Stimulated activated effector memory CD8-positive, alpha-beta T cell treated with anti-CD3 and anti-CD28 coated beads, Interleukin-12 subunit alpha, Interleukin-12 subunit beta, amount 100 ng/mL, for 72 hours (primary cell): ENCODE data around the gene NKD2.
A peak's percentile ranks its signal among the peaks of the same experiment; 100 is the strongest.

Experiments used
- ATAC-seq: fragments of 150-1000 bp; cut with Tn5 transposase; 2 replicates; pipeline ENCODE4 v1.10.0; 2021
- DNase-seq, 2 donors: peaks; one replicate each; pipeline ENCODE4 v3.0.0; 2021 to 2022; ENCODE audit warnings: low spot score in 2 of 2
- H3K27ac Mint-ChIP-seq: one replicate; pipeline ENCODE4 v1.8.0; 2022; ENCODE audit warnings: mild to moderate bottlenecking, mixed read lengths
- H3K36me3 Mint-ChIP-seq: one replicate; pipeline ENCODE4 v1.8.0; 2022; ENCODE audit warnings: mild to moderate bottlenecking, mixed read lengths
- H3K4me1 Mint-ChIP-seq: one replicate; pipeline ENCODE4 v1.8.0; 2022; ENCODE audit warnings: mixed read lengths
- H3K4me3 Mint-ChIP-seq: one replicate; pipeline ENCODE4 v1.8.0; 2022; ENCODE audit warnings: mild to moderate bottlenecking, mixed read lengths
- H3K9me3 Mint-ChIP-seq: one replicate; pipeline ENCODE4 v1.8.0; 2022; ENCODE audit warnings: mixed read lengths

NKD2 gene

GRCh38 chr5:1008451-1009358, at the start of gene NKD2:
Gene NKD2, plus strand, starts transcription at chr5:1008802. Its CDS starts 256 bp downstream, at chr5:1009058.
- DNase-seq (peak in 1 of 2 donors; percentile 68), ATAC-seq (peak; percentile 42)
- peak within 1 kb of the TSS; percentile 49 for H3K4me3 Mint-ChIP-seq
- no peaks in the 10 kb centered on the region for H3K36me3 Mint-ChIP-seq
- peaks cover 20% of the 10 kb centered on the region for H3K4me1 Mint-ChIP-seq
- no peaks in the 10 kb centered on the region for H3K9me3 Mint-ChIP-seq
- H3K27ac Mint-ChIP-seq, result no peak within 1 kb of the TSS

- no peak for DNase-seq
- no peak overlapping the region for H3K4me3 Mint-ChIP-seq
Observed at GRCh38 chr5:959581-960531, 48.7 kb upstream of the NKD2 start.

GRCh38 chr5:960551-960950, 48.1 kb upstream of the NKD2 start:
- ATAC-seq, result no peak
- Mint-ChIP-seq H3K27ac (peak overlapping the region; percentile 34), H3K4me1 (peaks cover 53% of the 10 kb centered on the region), H3K4me3 (no peak overlapping the region), H3K36me3 (no peaks in the 10 kb centered on the region), H3K9me3 (no peaks in the 10 kb centered on the region)
- DNase-seq, result no peak

More at GRCh38 chr5:959581-960531, 48.7 kb upstream of the NKD2 start:
- ATAC-seq, result no peak
- Mint-ChIP-seq H3K9me3 (no peaks in the 10 kb centered on the region), H3K27ac (peak overlapping the region; percentile 34), H3K4me1 (peaks cover 55% of the 10 kb centered on the region), H3K36me3 (no peaks in the 10 kb centered on the region)

- no peak for ATAC-seq
- DNase-seq, result no peak
- Mint-ChIP-seq H3K4me1 (peaks cover 49% of the 10 kb centered on the region), H3K27ac (peak overlapping the region; percentile 34), H3K36me3 (no peaks in the 10 kb centered on the region), H3K9me3 (no peaks in the 10 kb centered on the region), H3K4me3 (no peak overlapping the region)
Observed at GRCh38 chr5:961002-961710, 47.4 kb upstream of the NKD2 start.

- ATAC-seq (no peak), DNase-seq (no peak)
- Mint-ChIP-seq H3K9me3 (no peaks in the 10 kb centered on the region), H3K27ac (no peak overlapping the region), H3K4me3 (no peak overlapping the region), H3K36me3 (no peaks in the 10 kb centered on the region), H3K4me1 (peaks cover 44% of the 10 kb centered on the region)
Observed at GRCh38 chr5:961711-962240, 46.8 kb upstream of the NKD2 start.

- Mint-ChIP-seq H3K4me1 (peaks cover 38% of the 10 kb centered on the region), H3K4me3 (no peak overlapping the region), H3K27ac (no peak overlapping the region), H3K9me3 (no peaks in the 10 kb centered on the region), H3K36me3 (no peaks in the 10 kb centered on the region)
- DNase-seq, result no peak
- ATAC-seq, result no peak
Observed at GRCh38 chr5:962386-962785, 46.2 kb upstream of the NKD2 start.

- ATAC-seq, result no peak
- no peak overlapping the region for H3K27ac Mint-ChIP-seq
Observed at GRCh38 chr5:962801-963200, 45.8 kb upstream of the NKD2 start.

GRCh38 chr5:963310-963672, 45.3 kb upstream of the NKD2 start:
- Mint-ChIP-seq H3K4me1 (peaks cover 33% of the 10 kb centered on the region), H3K4me3 (peak overlapping the region; percentile 39)
- no peak for ATAC-seq

More at GRCh38 chr5:962801-963200, 45.8 kb upstream of the NKD2 start:
- no peak overlapping the region for H3K4me3 Mint-ChIP-seq
- peaks cover 34% of the 10 kb centered on the region for H3K4me1 Mint-ChIP-seq
- DNase-seq, result no peak
- H3K36me3 Mint-ChIP-seq, result no peaks in the 10 kb centered on the region
- no peaks in the 10 kb centered on the region for H3K9me3 Mint-ChIP-seq

GRCh38 chr5:963673-964531, 44.7 kb upstream of the NKD2 start:
- DNase-seq, result no peak
- peaks cover 33% of the 10 kb centered on the region for H3K4me1 Mint-ChIP-seq

More at GRCh38 chr5:963310-963672, 45.3 kb upstream of the NKD2 start:
- Mint-ChIP-seq H3K36me3 (no peaks in the 10 kb centered on the region), H3K27ac (peak overlapping the region; percentile 65), H3K9me3 (no peaks in the 10 kb centered on the region)
- DNase-seq, result no peak

GRCh38 chr5:964821-965220, 43.8 kb upstream of the NKD2 start:
- DNase-seq, result no peak
- Mint-ChIP-seq H3K36me3 (no peaks in the 10 kb centered on the region), H3K27ac (no peak overlapping the region), H3K4me3 (no peak overlapping the region), H3K4me1 (peaks cover 33% of the 10 kb centered on the region), H3K9me3 (no peaks in the 10 kb centered on the region)
- no peak for ATAC-seq

More at GRCh38 chr5:963673-964531, 44.7 kb upstream of the NKD2 start:
- H3K27ac Mint-ChIP-seq, result peak overlapping the region; percentile 65
- H3K36me3 Mint-ChIP-seq, result no peaks in the 10 kb centered on the region
- peak overlapping the region; percentile 39 for H3K4me3 Mint-ChIP-seq
- no peaks in the 10 kb centered on the region for H3K9me3 Mint-ChIP-seq
- peak; percentile 77 for ATAC-seq

- Mint-ChIP-seq H3K4me3 (no peak overlapping the region), H3K36me3 (no peaks in the 10 kb centered on the region), H3K9me3 (no peaks in the 10 kb centered on the region), H3K4me1 (peaks cover 27% of the 10 kb centered on the region), H3K27ac (no peak overlapping the region)
- DNase-seq, result no peak
- no peak for ATAC-seq
Observed at GRCh38 chr5:965604-966344, 42.8 kb upstream of the NKD2 start.

- Mint-ChIP-seq H3K9me3 (no peaks in the 10 kb centered on the region), H3K4me1 (peaks cover 24% of the 10 kb centered on the region), H3K4me3 (no peak overlapping the region), H3K27ac (no peak overlapping the region), H3K36me3 (no peaks in the 10 kb centered on the region)
- ATAC-seq (no peak), DNase-seq (no peak)
Observed at GRCh38 chr5:966345-966710, 42.3 kb upstream of the NKD2 start.

- DNase-seq (no peak), ATAC-seq (no peak)
- Mint-ChIP-seq H3K4me1 (peaks cover 24% of the 10 kb centered on the region), H3K4me3 (no peak overlapping the region), H3K36me3 (no peaks in the 10 kb centered on the region), H3K9me3 (no peaks in the 10 kb centered on the region), H3K27ac (no peak overlapping the region)
Observed at GRCh38 chr5:966941-967340, 41.7 kb upstream of the NKD2 start.
